NCI-H748 (cell line): ENCODE data around the gene UBALD2.
"Not testable (repeated sequence)": the region's sequence is repeated elsewhere in the genome, so short reads cannot be mapped to it uniquely, and the experiment has no call there.

Experiments used
- DNase-seq: peaks from one replicate; lab custom pipeline; 2025; ENCODE audit not compliant: unreplicated experiment; lab: John Stamatoyannopoulos, UW

UBALD2 gene

DNA sequence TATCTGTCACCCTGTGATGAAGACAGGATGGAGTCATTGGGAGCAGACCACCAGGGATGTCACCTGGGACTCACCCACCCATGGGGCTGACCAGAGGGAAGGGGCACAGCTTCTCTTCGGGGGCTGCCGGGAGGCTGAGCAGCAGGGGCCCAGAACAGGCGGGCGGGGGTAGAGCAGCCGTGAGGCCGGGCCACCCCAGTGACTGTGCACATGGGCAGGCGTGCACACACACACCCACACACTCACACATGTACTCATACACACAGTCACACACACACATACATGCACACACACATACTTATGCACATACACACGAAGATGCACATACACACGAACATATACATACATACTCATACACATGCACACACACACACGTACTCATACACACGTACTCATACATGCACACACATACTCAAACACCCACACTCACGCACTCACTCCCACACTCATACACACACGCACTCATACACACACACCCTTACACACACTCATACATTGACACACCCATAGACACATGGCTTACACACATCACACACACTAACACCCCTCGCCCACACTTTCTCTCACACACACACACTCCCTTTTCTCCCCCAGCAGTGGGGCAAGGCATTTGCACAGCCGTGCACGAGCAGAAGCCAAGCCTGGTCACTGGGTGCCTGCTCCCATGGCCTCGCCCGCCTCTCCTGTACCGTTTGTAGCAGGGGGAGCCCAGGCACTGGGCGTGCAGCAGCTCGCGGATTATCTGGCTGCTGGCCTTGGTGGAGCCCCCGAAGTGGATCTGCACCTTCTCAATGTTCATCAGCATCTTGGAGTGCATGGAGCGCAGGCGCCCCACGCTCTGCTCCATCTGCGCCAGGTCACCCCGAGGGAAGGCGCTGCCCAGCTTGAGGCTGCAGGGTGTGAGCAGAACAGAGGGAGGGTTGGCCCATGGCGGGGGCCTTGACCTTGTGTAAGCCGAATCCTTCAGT is 12.4 kb downstream of the UBALD2 start:
- no peak for DNase-seq

DNA sequence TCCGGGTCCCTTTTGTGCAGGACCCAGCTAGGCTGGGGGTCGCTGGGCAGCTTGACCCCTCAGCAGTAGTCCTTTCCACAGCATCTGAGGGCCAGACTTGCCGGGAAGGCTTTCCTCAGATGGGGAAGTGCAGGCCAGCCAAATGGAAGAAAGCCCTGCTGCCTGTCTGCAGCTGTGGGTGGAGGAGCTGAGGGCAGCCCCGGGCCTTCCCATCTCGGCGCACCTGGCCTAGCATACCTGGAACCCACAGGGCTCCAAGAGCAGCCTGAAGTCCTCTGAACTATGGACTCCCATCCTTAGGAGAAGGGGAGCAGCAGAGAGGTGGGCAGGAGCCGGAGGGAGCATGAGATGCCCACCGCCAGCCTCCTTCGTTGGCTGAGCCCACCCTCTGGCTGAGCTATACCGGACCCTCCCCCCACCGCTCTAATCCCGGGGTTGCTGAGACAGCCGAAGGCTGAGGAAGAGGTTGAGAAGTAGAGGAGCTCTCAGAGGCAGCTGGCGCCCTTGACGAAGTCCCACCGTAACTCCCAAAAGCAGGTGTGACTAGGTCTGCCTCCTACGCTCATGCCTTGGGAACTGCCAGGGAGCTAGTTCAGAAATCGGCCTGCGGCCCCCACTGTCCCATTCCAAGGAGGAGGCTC is 13.2 kb downstream of the UBALD2 start:
- DNase-seq: no peak

GRCh38 chr17:76278952-76279741 is 14.0 kb downstream of the UBALD2 start:
- DNase-seq: peak; percentile 66

GRCh38 chr17:76279742-76280287 is 14.7 kb downstream of the UBALD2 start:
- no peak for DNase-seq

DNA sequence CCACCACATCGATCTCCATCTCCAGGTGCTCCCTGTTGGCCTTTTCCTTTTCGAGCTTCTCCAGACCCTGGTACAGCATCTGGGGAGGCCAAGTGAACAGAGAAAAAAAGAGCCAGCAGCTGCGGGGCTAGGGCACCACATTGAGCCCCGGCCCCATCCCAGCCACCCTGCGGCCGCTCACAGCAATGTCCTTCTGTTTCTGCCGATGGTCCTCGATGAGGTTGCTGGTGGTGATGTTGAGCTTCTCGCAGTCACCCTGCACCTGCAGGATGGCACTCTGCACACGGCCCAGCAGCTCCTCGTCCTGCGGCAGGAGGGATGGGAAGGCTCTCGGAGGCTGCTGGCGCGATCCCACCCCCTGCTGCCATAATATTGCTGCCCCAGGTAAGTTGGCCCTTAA is 15.5 kb downstream of the UBALD2 start:
- DNase-seq: no peak

- no peak for DNase-seq
These were observed 16.6 kb downstream of the UBALD2 start for GRCh38 chr17:76281573-76282371.

DNA sequence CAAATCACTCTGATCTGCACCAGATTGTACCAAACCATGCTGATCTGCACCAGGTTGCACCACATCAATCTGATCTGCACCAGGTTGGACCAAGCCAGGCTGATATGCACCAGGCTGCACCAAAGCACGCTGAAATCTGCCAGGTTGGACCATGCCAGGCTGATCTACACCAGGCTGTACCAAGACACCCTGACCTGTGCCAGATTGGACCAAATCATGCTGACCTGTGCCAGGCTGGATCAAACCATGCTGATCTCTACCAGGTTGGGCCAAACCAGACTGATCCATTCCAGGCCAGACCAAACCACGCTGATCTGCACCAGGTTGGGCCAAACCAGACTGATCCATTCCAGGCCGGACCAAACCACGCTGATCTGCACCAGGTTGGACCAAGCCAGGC is 27.4 kb downstream of the UBALD2 start:
- DNase-seq: no peak

DNA sequence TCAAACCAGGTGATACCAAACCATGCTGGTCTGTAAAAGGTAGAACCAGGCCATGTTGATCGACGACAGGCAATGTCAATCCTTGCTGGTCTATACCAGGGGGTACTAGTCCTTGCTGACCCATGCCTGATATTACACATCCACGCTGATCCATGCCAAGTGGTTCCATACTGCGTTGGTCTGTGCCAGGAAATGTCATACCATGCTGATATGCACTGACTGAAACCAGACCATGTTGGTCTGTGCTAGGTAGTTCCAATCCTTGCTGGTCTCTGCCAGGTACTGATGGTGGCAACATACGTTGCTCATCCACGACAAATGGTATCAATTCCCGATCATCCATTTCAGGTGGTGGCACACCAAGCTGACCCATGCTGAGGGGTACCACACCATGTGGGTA is 28.0 kb downstream of the UBALD2 start:
- no peak for DNase-seq

GRCh38 chr17:76296186-76296585 is 31.0 kb downstream of the UBALD2 start:
- no peak for DNase-seq

DNA sequence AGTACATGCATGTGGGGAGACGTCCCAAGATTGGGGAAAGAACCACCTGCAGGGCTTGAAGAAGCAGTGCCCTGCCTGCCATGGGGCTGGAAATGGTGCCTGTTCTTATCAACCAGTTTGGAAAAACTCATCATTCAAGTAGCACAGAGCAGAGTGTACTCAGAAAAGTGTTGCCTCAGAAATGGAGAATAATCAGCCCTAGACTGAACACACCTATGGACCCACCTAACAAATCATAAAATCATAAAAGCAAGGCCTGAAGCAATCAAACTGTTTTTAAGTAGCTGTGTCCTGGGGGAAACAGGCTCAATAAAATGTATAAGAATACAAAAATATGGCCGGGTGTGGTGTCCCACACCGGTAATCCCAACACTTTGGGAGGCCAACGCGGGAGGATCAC is 31.7 kb downstream of the UBALD2 start:
- no peak for DNase-seq

GRCh38 chr17:76297436-76297835 is 32.3 kb downstream of the UBALD2 start:
- DNase-seq: no peak

DNA sequence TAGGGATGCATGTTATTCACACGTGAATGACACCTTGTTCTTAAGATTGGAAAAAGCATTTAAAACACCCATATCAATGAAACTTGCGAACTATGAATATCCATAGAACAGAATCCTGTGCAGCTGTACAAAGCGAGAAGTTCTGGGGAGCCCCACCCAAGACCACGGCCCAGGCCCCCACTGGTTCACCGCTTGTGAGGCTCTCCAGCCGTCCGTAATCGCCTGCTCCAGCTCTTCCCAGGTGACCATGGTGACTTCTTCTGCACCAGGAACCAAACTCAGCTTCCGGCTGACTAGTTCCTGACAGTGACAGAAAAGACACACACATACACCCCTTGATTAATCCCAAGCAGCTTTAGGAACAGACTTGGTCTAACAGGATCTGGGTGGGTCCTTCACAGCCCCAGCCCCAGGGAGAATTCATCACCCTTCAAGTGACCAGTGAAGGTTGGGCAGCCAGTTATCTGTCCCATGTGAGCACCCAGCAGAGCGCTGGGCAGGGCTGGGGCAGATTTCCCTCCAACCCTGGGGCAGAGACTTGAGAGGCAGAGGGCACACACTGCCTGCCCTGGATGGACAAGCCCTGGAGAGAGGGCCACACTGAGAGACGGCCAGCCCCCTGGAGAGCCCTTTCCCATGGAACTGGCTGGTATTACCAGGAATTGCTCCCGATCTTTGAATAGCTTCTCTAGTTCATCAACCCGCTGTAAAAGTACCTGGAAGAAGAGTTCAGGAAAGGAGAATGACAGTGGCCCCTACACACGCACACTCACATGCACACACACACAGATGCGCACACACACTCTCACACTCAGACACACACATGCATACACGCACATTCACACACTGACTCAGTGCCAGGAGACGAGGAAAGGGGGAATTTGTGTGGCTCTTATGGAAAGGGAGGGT is 39.3 kb downstream of the UBALD2 start:
- no peak for DNase-seq

DNA sequence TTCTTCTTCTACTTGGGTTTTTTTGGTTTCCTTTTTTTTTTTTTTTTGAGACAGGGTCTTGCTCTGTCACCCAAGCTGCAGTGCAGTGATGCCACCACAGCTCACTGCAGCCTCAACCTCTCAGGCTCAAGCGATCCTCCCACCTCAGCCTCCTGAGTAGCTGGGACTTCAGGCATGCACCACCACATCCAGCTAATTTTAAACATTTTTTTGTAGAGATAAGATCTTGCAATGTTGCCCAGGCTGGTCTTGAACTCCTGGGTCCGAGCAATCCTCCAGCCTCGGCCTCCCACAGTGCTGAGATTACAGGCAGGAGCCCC is 39.9 kb downstream of the UBALD2 start:
- DNase-seq: not testable (repeated sequence)

- DNase-seq: no peak
These were observed 42.3 kb downstream of the UBALD2 start for GRCh38 chr17:76307299-76307965.

GRCh38 chr17:76307966-76308338 is 42.8 kb downstream of the UBALD2 start, which contains the start of gene QRICH2:
Gene QRICH2 (minus strand): TSS chr17:76308276. CDS start chr17:76307998, 278 bp downstream.
- DNase-seq: no peak

- no peak for DNase-seq
These were observed 44.3 kb downstream of the UBALD2 start for GRCh38 chr17:76309461-76309860.

GRCh38 chr17:76312735-76313134 is 47.6 kb downstream of the UBALD2 start:
- DNase-seq: no peak

DNA sequence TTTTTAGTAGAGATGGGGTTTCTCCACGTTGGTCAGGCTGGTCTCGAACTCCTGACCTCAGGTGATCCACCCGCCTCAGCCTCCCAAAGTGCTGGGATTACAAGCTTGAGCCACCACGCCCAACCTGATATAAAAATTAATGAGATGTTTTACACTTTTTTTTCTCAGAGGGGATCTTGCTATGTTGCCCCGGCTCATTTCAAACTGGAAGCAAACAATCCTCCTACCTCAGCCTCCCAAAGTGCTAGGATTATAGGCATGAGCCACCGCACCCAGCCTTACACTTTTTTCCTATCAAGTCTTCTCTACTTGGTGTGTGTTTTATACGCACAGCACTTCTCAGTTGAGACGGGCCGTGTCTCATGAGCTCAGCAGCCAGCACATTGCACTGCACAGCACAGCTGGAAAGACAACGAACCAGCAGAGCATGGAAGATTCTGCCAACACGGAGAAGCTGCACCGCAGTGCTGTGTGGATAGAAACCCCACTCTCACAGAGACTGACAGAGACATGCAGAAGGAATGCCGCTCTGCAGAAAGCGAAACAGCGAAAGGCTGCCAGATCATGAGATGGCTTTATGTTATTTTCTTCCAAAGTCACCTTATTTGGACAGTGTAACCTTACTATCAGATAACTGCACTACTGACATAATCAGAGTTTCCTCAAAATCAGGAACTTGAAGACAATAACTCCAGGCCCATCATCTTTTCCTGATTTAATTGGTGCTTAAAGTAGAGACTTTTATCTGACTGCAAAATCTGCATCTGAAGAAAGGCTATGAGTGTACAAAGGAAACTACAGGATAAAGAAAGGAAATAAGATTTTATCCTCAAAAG is 49.5 kb downstream of the UBALD2 start:
- no peak for DNase-seq
